ENCODE data around the gene MARK3. TPM values are rescaled to one million over a fixed set of nuclear protein-coding genes. Genes with fewer than 3 reads are reported as not detected.

The MARK3 gene
- total RNA-seq, 1 donor from 2014 or later, result 137 TPM

DNA sequence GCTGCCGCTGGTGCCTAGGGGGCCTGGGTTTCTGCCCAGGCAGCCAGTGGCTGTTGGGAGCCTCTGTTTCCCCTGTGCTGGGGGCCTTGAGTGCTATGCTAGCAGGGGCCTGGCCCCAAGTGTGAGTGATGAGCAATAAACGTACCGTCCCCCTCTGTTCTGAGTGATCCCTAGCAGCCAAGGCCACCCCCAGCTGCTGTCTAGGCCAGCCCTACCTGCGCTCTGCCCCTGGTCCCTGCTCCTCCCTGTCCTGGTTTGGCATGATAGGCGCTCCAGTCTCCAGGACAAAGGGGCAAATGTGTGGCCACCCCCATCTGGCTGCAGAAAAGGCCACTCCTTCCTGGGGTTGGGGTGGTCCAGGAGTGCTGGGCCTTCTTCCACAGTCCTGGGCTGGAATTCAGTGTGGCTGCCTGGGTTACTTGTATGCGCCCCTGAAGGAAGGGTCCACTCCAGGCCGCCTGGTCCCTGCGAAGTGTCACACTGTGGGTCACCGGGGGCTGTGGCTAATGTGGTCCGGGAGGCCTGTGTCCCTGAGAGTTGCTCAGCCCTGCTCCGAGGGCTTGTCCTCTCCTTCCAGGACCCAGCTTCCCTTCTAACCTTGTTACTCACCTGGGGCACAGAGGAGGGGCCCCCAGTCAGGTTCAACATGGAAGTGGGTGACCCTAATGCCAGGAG, 150.8 kb downstream of the MARK3 start:
- no peak for ATAC-seq (ENCODE audit: poor library complexity)
- intact Hi-C loops (cut with DNase I), result no loop called here
- DNase-seq, result peak; percentile 29

DNA sequence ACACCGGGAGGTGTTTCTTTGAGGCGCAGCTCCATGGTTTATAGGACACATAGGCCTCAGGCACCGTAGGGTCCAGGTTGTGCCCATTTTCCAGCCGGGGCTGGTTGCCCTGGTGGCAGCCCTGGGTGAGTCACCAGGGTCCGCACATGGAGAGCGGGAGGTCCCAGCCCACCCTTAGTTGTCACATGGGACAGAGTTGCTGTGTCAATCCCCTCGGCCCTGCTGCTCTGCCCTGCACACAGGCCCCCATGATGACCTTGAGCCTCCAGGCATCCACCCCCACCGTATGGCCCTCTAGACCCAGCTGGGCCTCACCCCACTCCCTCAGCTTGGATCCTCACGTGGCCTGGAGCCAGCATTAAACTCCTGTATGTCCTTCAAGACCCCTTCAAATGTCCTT, 151.5 kb downstream of the MARK3 start:
- intact Hi-C loops (cut with DNase I), result no loop called here
- DNase-seq, result peak; percentile 39

DNA sequence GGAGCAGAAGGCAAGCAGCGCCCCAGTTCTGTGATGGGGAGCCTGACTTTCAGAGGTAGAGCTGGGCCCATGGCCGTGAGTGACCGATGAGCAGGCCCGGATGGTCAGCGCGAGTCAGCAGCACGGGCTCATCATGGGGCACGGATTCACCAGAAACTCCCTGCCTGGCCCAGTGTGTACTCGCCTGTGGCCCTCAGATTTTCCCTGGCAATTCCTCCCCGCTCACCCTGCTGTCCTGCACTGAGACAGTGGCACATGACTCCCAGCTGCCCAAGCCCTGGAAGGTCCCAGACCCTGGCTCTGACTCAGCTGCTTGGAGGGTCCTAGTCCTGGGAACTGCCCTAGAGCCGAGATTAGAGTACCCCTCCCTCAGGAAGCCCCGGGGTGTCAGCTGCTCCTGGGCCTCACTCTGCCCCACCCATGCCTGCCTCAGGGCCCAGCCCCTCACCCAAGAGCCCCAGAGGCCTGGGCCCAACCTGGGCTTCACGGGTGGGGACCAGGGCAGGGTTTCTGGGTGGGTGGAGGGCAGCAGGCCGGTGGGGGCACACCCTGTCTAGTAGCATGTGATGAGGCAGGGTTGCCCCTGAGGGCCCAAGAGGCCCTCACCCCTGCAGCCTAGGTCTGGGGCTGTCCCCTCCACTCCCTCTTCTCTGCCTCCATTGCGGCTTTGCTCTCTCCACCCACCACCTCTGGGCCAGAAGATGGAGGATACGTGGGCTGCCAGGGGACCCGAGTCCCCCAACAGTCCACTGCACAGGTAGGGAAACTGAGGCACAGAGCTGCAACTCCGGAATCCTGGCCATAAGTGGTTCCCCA, 152.2 kb downstream of the MARK3 start:
- no peak for ATAC-seq (ENCODE audit: poor library complexity)
- peak; percentile 37 for DNase-seq
- intact Hi-C loops (cut with DNase I), result no loop called here

More for the DNA sequence above, 151.5 kb downstream of the MARK3 start:
- ATAC-seq (ENCODE audit: poor library complexity), result no peak

DNA sequence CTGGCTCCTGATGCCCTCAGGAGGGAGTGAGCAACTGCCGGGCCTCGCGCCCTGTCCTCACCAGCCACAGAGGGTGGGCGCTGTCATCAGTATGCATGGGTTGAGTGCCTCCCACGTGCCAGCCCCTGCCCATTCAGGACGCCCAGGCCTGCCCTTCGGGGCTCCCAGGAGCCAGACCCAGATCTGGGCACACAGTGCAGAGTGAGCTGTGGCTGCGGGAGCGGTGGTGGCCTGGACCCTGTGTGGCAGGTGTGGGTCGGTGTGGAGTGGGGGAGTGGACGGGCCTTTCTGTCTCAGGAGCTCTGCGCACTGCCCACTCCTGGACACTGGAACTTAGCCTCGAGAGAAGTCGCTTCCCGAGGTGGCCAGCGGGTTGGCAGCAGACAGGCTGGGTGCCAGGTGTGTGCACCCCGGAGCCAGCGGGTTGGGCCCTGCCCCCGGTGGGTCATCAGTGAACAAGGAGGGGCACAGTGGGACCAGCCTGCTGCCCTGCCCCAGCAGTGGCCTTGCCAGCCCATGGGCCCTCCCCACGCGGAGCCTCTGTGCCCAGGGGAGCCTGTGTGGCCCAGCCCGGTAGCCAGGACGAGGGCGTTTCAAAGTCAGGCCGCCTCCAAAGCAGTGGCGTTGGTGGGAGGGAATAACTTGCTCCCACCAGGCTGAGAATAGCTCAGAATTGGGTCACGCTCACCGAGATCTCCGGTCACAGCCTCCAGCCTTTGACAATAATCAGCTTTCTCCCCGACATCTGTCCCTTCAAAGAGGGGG, 153.3 kb downstream of the MARK3 start:
- peak; percentile 55 for ATAC-seq (ENCODE audit: poor library complexity)
- intact Hi-C loops (cut with DNase I), result no loop called here
- DNase-seq, result peak; percentile 59

DNA sequence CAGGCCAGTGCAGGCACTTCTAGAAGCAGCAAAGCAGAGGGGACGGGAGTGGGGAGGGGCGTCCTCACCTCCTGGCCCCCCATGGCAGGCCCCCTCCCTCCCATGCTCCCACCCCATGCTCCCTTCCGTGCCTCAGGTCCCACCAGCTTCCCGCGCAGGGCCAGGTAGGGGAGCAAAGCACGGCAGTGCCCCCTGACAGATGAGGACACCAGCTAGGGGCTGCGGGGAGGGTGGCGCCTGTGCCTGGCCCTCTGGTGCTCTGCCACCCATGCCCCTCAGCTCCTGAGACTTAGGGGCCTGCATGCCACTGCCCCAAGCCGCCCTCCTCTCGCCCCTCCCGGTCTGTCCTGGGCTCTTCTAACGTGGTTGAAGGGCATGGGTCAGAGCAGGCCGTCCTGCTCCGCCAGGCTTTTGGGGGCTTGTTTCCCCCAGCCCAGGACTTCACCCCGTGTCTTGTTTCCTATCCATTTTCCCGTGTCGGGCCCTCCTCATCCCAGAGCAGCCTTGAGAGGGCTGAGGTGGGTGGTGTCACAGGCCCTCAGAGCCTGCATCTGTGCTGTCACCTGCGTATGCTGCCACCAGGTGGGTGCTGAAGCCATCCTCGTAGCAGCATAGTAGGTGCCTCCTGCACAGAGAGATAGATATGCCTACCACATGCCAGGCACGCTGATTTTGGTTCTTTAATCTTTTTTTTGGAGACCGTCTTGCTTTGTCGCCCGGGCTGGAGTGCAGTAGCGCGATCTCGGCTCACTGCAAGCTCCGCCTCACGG, 154.0 kb downstream of the MARK3 start:
- ATAC-seq (ENCODE audit: poor library complexity), result peak; percentile 2
- DNase-seq, result peak; percentile 24
- intact Hi-C loops (cut with DNase I), result no loop called here

DNA sequence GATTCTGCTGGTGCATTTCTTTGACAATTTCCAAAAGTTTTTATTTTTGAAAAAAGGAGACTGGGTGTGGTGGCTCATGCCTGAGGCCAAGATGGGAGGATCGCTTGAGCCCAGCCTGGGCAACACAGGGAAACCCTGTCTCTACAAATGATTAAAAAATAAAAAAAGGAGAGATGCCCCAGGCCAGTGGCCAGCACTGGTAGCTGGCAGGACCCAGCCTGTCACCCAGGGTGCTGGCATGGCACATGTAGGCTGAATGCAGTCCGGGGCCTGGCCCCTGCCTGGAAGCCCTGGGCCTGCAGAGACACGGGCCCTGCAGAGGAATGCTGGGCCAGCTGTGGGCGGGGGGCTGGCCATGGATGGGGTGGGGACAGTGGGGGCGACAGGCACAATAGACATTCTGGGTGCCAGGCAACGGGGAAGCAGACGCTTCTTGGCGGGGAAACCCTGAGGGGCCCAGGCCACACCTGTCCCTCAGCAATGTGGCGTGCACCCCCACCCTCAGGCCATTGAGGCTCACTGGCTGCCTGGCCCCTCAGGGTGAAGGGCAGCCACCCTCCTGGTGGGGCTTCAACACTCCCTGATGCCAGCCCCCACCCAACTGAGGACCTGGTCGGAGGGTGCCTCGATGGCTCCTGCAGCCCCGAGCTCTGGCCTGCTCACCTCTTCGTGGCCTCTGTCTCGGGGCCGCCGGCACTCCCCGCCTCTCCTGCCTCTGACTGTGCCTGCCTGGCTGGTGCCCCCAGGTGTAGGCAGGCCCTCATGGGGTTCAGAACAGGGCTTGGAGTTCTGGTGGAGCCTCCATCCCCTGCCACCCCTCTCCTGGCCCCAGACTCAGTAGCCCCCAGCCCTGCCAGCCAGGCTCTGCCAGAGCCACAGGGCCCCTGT, 155.8 kb downstream of the MARK3 start:
- ATAC-seq (ENCODE audit: poor library complexity) (no peak), DNase-seq (peak; percentile 40)
- intact Hi-C loops (cut with DNase I), result no loop called here

DNA sequence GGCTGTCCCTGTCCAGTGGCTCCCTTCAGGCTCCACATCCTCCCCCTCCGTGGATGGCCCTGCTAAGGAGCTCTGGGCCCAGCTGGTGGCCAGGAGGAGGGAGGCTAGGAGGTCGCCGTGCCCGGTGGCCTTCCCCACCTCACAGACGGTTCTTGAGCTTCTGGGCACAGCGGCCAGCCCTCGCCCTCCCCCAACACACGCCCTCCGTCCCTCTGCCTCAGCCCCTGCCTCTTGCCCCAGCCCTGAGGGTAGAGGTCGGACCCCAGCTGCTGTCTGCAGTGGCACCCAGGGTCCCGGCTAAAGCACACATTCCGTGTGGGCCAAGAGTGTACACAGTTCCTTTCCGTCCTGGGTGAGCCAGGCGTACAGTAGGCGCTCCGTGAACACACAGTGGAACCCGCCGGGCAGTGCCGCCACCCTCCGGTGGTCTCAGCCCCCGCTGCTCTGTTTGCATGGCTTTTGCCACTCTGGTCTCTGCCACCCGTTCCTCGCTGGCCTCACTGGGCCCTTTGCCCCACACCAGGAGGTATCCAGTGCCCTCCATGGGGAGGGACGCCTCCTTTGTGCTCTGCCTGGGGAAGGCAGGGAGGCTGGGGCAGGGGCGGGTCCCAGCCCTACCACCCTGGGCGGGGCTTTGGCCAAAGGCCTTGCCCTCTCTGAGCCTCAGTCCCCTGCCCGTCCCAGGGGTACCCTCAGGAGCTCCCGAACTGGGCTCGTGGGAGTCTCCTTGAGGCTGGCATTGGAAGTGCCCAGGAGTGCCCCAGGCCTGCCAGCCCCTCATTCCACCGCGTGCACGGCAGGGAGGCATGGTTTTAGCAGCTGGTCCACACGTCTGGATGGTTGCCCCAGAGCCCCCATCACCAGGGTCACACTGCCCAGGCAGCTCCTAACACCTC, 156.7 kb downstream of the MARK3 start:
- DNase-seq (peak; percentile 44), ATAC-seq (ENCODE audit: poor library complexity) (no peak)
- intact Hi-C loops (cut with DNase I), result no loop called here

DNA sequence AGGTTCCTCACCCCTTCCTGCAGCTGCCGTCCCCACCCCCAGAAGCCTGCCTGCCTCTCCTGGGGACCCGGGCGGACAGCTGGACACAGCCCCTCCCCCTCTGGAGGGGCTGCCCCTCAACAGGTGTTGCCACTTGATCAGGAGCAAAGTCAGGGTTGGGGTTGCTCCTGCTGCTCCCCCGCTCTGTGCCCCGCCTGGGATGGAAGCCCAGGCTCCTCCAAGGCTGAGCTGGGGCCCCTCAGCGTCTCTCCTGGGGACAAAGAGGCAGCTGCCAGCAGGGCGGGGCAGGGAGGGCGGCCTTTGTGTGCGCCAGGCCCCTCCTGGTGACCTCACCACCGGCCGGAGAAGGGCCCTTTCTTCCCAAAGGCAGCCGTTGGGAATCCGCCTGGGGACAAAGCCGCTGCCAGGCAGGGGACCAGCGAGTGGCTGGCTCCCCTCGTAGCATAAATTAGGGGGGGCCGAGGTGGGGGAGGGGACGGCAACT, 157.4 kb downstream of the MARK3 start:
- peak; percentile 23 for ATAC-seq (ENCODE audit: poor library complexity)
- DNase-seq, result peak; percentile 84
- intact Hi-C loops (cut with DNase I), result no loop called here

DNA sequence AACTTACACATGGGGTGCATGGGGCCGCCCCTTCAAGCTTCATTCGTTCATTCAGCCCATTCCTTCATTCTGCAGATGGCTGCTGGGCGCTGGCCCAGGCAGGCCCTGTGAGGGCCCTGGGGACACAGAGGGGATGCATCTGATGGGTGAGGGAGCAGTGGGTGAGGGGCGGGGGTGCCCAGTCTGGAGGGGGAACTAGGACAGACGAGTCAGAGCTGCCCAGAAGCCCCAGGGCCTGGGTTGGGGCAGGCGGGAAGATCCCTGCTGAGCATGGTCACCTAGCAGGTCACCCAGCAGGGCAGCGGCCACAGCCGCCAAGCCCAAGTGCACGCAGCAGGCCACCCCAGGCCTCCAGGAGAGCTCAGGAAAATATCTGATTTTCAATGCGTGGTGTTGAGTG, 157.9 kb downstream of the MARK3 start:
- no peak for ATAC-seq (ENCODE audit: poor library complexity)
- intact Hi-C loops (cut with DNase I), result no loop called here
- peak; percentile 41 for DNase-seq

DNA sequence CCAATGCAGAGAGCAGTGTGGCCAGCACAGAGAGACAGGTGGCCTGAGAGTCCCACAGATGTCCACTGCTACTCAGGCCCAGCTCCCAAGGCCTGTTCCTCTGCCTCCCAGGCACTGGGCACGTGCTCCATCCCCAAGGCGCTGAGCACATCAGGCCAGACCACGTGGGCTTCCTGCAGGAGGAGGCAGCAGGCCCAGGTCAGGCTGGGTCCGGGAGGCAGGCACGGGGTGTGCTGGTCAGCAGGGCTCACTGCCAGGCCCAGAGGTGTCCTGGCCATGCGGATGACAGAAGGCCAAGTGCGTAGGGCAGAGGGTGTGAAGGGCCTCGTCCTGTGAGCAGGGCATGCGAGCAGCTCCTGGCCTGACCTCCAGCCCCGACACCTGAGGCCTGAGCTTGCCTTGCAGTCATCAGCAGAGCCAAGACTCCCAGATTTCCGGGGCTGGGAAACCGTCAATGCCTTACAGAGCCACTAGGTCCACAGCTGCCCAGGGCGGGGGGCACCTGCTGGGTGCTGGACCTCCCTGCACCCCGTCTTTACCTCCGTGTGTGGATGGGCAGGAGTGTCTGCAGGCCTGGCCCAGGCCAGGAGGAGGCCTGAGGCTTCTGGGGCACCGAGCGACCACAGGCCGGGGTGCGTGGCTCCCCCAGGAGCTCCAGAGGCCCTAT, 158.6 kb downstream of the MARK3 start:
- intact Hi-C loops (cut with DNase I), result no loop called here
- DNase-seq (peak; percentile 61), ATAC-seq (ENCODE audit: poor library complexity) (no peak)

DNA sequence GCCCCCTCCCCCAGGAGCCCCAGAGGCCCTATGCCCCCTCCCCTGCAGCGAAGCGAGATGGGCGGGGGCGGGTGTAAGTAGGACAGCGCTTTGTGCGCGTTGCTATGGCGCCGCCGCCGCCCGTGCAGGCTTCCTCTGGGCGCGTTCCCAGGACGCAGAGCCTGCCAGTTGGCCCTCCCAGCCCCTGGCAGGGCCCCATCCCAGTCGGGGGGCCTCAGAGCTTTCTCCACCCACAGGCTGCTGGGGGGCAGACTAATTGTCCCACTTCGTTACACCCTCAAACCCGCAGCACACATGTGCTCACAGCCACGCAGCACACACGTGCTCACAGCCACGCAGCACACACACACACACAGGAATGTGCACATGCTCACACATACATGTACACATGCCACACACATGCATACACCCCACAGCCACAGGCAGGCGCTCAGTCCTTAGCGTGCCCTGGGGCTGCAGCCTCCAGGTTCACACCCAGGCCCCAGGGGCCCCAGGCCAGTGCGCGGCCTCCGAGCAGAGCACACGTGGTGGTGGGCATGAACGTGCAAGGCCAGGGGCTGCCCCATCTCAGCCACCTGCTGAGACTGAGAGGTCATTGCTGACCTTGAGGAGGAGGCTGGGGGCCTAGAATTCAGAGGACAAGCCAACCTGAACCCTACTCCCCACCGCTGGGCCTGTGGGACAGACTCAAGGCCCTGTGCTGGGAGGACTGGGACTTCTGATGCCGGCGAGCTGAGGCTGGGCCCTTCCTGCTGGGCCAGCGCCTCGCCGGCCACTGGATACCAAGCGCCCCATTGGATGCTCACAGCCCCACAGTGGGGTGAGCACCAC, 159.4 kb downstream of the MARK3 start:
- DNase-seq (peak; percentile 80), ATAC-seq (ENCODE audit: poor library complexity) (peak; percentile 23)
- intact Hi-C loops (cut with DNase I), result loop anchor here (5.0 kb wide), 1 partner anchor 42 kb away; no protein-coding TSS in a partner anchor

DNA sequence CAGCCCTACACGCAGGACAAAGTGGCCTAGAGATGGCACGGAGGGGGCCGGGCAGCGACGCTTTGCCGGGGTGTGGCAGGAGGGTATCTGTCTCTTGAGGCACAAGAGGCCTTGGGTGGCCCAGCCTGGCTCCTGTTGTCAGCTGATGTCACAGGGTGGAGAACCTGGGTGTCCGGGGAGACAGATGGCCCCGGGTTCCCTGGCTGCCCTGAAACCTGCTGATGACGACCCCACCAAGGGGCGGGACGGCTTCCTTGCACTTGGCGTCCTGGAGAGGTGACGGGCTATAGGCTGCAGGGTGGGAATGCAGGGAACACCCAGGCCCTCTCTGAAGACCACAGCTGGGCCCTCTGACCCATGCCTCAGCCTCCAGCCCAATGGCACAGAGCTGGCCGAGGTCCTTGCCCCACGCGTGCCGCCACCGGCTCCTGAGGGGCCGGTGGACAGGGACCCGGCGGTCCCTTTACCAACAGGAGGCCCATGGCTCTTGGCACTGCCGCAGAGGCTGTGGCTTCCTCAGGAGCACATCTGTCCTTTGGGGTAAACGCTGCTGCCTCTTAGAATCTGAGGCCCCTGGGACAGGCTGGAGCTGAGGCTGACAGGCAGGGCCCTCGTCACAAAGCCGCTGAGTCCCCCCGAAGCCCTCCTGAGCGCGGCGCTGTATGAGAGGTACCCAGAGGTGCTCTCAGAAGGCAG, 160.2 kb downstream of the MARK3 start:
- intact Hi-C loops (cut with DNase I), result loop anchor here (5.0 kb wide), 1 partner anchor 43 kb away; no protein-coding TSS in a partner anchor
- ATAC-seq (ENCODE audit: poor library complexity), result no peak
- DNase-seq, result peak; percentile 41

DNA sequence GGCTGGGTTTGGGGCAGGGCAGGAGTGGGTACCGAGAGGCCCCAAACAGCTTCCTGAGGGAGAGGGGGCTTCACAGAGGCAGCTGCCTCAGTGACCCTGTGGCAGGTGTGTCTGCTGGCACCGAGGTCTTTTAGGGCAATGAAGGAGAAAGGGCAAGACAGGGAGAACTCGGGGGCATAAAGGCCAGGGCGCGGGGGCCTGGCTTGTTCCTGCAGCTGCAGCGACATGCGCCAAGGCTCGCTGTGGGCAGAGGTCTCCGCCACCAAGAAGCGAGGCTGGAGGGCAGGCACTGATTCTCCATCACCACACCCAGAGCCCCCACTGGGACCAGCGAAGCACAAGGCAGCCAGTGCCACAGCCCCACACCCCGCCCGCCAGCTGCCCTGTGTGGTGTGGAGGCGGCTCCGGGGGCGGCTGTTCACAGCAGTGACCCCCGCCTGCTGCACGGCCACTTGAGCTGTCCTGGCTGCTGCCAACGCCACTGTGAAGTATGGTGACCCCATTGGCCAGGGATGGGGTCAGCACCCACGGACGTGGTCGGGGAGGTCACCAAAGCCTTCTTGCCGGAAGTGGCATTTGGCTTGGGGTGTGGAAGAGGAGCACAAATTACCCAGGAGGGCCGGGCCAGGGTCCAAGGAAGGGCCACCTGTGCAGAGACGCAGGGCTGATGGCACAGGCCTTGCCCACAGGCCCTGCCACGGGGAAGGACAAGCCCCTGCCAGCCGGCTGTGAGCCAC, 160.9 kb downstream of the MARK3 start:
- DNase-seq, result peak; percentile 43
- intact Hi-C loops (cut with DNase I), result loop anchor here (5.0 kb wide), 1 partner anchor 44 kb away; no protein-coding TSS in a partner anchor
- ATAC-seq (ENCODE audit: poor library complexity), result no peak

Measured in Right ventricle myocardium superior (tissue), 1 donor.